Suppressor macrophage (primary cell): Measurements from ENCODE around the gene GIPC1.

Source experiments
- DNase-seq, 4 experiments: peaks; one replicate each; pipeline ENCODE4 v3.0.0-alpha.2; 2020 to 2022

GIPC1 gene

DNA sequence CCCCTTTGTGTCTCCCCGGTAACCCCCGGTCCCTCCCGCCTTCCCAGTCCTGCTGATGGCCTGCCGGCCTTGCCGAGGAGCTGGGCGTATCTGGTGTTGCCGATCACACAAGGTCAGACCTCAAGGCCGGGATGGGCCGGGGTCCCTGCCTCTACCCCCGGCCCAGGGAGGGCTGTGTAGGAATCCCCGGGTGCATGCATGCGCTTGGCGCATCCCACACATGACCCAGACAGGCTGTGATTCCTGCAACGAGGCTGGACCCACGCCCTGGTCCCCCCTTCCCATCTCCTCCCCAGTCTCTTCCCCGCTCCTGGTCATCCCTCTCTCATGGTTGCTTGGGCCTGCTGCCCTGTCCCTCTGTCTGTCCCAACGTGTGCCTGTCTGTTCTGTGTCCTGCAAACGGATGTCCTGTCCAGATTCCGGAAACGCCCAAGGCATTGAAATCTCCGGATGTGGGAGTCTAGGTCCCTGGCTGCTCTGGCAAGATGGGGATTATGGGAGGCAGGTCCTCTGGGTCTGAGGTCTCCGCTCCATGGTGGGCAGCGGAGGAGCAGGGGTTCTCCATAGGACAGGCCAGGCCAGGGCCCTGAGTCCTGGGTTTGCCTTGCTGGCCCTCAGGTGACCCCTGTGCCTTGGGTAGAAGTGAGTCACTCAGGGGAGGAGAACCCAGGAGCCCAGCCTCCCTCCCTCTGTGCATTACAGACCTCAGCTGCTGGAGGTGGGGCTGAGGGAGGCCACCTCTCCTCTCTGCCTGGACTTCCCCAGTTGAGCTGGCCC lies 61.2 kb downstream of the GIPC1 start:
- peak; percentile 29 to 67 (median 50) for DNase-seq

DNA sequence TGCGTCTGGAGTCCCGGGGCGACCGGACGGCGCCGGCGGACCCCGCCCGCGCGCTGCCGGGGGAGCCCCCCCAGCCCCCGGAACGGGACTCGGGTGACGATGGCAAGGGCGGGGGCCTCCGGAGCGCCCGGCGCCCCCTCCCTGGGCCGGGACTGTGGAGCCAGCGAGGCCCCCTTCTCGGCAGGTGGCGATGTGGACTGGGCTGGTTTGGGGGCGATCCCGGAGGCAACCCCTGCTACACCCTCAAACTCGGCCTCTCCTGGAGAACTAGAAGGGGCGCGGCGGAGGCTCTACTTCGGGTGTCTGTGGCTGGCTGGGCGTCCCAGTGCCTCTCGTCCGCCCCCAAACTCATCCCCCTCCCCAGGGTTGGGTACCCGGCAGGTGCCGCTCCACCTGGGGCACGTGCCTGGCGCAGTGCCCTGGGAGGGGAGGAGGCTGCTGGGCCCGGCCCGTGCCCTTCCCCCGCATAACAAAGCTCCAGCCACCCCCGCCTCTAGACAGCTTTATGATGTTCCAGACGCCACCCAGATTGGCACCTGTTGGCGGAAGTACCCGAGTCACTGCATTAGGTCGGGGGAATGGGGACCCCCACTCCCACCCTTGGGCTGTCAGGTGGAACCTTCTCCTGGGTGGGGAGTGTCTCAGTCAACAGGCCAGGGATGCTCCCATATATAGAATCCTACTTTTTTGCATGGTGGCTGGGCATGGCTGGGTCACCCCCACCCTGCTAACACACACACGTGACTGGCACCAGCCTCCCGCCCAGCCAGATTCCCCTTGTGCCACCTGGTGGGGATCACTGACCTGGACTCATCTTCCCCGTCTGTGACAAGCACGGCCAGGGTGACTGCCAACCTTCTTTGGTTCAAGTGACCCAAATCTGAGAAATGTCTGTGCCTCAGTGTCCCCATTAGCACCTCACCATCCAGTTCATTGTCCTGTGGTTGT lies 62.1 kb downstream of the GIPC1 start:
- DNase-seq: no peak

DNA sequence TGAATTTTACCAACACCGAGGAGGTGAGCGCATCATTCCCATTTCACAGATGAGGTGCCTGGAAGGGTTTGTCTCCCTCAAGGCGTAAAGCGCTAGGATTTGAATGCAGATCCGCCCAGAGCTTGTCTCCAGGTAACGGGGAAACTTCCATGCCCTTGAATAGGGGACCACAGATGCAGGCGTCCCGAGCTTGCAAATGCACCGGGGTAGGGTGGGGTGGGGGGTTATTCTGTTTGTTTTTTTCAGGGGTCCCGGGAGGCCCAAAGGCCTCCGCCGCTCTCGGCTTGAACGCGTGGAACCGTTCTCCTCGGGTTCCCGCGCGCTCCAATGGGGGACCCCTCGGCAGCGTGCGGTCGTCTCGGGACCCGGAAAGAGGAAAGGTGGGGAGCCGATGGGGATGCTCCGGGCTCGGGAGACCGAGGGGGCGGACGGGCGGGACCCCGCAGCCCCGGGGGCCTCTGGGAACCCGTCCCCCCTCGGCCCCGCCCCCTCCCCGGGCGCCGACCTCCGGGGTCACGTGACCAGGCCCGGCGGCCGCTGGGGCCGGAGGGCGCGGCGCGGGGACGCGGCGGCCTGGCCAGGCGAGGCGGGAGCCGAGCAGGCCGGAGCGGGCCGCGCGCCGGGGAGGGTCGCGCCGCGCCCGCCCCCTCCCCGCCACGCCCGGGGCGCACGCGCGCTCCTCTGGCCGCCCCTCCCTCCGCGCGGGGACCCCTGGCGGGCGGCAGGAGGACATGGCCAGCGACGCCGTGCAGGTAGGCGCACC lies 63.0 kb downstream of the GIPC1 start, which contains the start of gene PKN1:
Gene PKN1, plus strand, starts transcription at position 516 of the 763 bp plus-strand sequence. Its CDS starts 216 bp downstream, at position 732.
- peak in 3 of 4 experiments; percentile 43 to 83 (median 80) for DNase-seq

DNA sequence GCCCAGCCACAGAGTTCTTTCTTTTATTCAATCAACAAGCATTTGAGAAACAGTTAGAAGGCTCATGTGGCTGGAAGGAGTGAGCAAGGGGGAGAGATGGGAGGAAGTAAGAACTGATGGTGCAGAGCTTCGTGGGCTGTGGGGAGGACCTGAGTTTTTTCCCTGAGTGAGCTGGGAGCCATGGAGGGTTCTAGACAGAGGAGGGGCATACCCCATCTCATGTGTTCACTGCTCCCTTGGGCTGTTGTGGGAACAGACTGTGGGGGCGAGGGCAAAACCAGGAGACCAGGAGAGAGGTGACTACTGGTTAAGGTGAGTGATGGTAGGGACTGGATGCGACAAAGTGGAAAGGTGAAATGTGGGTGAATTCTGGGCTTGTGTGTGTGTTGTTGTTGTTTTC lies 65.2 kb downstream of the GIPC1 start:
- no peak for DNase-seq

DNA sequence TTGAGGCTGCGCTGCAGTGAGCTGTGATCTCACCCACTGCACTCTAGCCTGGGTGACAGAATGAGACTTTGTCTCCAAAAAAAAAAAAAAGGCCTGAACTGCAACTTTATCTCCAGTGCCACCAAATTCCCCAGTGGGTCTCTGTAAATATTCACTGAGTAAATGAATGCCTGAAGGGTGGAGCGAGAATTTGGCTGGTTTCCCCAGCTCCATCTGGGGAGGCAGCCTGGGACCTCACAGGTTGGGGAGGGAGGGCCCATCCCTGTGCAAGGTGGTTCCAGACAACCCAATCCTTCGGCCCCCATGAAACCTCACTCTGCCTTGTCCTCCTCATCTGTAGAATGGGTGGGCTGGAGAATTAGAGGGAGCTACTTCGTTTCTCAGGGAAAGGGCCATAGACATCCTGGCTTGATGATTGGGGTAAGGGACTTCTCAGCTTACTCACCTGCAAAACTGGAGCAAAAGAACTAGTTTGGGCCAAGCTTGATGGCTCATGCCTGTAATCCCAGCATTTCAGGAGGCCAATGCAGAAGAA lies 67.0 kb downstream of the GIPC1 start:
- no peak for DNase-seq
